Measurements from ENCODE around the gene TBC1D16.

DNA sequence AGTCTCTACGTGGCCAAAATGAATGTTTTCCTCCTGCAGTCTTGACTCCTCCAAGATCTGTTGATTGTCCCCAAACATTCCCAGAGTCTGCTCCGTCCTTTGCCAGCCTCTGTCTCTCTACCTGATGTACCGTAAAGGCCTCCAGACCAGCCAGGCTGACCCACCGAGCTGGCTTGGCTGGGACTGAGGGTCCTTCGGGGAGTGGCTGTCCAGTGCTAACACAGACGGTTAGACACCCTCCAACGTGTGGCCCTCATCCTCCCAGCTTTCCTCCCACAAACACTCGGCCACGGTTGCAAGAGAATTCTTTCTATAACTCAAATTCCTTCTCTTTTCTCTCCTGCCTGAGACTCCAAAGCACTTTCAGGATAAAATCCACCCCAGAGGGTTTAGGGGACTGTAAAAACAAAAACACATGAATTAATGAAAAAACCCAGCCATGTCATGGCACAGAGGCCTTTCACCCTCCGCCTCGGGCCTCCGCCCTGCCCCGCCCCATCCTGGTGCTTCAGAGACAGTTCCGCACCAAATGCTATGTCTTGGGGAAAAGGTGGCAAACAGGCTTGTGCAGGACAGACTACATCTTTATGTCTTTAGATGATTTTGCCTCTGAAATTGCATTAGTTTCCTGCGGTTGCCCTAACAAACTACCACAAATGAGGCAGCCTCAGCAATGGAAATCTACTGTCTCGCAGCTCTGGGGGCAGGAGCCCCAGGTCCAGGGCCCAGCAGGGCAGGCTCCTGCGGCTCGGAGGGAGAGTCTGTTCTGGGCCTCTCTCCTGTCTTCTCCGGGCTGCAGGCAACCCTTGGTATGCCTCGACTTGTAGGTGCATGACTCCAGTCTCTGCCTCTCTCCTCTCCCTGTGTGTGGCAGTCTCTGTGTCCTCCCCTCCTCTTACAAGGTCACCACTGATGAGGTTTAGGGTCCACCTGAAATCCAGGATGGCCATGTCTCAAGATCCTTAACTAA, 124.0 kb downstream of the TBC1D16 start:
- no peak for TF ChIP-seq CTCF (IDR thresholded peaks at IDR 0.05; ENCODE audit: poor library complexity)
- no peak for TF ChIP-seq EZH2phosphoT487 (IDR thresholded peaks at IDR 0.05; ENCODE audit: low read depth, severe bottlenecking, unreplicated experiment)
- no peak for TF ChIP-seq EZH2 (IDR thresholded peaks at IDR 0.05; ENCODE audit: borderline replicate concordance)

Data from hepatocyte (in vitro differentiated cells).